GM12878 (cell line): Measurements from ENCODE around the gene AMH. TPM values are rescaled to one million over a fixed set of nuclear protein-coding genes. Genes with fewer than 3 reads are reported as not detected.

ENCODE experiments used
- BHLHE40 ChIP-seq, 2 experiments: fragments of 450-650 bp in 1 of 2; IDR thresholded peaks; 2 replicates each; pipeline ENCODE4 v1.6.1; 2011 to 2017; ENCODE audit warnings: low read depth in 2 of 2, borderline replicate concordance in 1 of 2, improper control_type of control experiment in 1 of 2, low read length in 1 of 2, mild to moderate bottlenecking in 1 of 2
- CEBPZ ChIP-seq: fragments of 150-350 bp; IDR thresholded peaks from 2 replicates; pipeline ENCODE4 v1.6.1; 2016; ENCODE audit warnings: low read depth, low read length
- E2F8 ChIP-seq: fragments of 450-650 bp; IDR thresholded peaks from 2 replicates; pipeline ENCODE4 v1.6.1; 2018; ENCODE audit warnings: mild to moderate bottlenecking, low read depth, moderate library complexity; ENCODE audit not compliant: partially characterized antibody
- polyA plus RNA-seq, 11 experiments: library from polyadenylated mRNA; depleted of rRNA in 4 of 11; unstranded in 6 of 11; stranded (reverse) in 5 of 11; fragments of >200 nt; fragmentation: Nextera tagmentation in 4 of 11; fragmentation: Illumina TruSeq in 1 of 11; extraction: Ambion mirVana in 4 of 11; extraction: Trizol in 1 of 11; gene quantifications; 1 replicate in 1 of 11; 2 replicates in 10 of 11; pipeline versions ENCODE4 v1.2.1 to v1.2.3, GENCODE V29; 2011 to 2016; ENCODE audit warnings: inconsistent platforms in 2 of 11, missing spikeins in 2 of 11, low read depth in 1 of 11
- total RNA-seq, 4 experiments: library from RNA; depleted of rRNA in 3 of 4; stranded (reverse); fragments of >200 nt in 3 of 4; fragmentation: Illumina TruSeq in 1 of 4; extraction: Trizol in 1 of 4; gene quantifications; 2 replicates each; pipeline versions ENCODE4 v1.2.1 to v1.2.3, GENCODE V29; 2013 to 2021
- TF ChIP-seq, protein P1 (sequence below): fragments of 450-650 bp; conservative IDR thresholded peaks from 2 replicates; pipeline ENCODE4 v1.6.1; 2017; ENCODE audit warnings: mild to moderate bottlenecking, moderate library complexity

The AMH gene
- total and polyA plus RNA-seq, 10 of the 15 experiments (the other 5 are each of a cell fraction or from before 2014, with no cell fraction given) = 0.17 to 3.5 (median 0.81) TPM; not detected in 4

DNA sequence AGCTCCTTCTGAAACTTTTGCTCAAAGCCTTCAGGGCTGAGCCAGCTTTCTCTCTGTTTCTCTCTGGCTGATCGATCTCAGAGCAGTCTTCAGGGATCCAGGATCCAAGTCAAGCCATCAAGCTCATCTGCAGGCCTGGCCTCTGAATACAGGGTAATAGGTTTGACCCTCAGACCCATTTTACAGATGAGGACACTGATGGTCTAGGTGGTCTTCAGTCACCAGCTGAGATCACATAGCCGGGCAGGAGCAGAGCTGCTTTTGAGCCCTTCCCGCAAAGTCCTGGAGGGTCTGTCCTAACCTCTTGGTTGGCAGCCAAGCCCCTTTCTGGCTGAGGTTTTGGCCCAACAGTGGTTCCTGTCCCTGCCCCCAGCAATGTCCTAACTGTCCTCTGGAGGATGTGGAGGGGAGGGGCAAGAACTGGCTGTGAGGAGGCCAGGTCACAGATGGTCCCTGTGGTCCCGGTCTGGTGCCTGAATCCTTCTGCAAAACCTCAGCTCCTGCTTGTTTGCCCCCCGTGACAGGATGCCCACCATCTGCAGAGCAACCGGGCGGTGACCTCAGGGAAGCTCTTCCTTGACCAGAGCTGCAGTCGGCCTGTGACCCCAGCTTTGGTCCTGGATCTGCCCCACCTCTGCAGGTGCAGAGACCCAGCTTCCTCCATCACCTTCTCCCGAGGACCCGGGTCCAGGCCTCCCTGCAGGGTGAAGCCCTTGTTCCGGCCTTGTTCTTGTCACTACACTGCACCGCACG, 38.6 kb downstream of the AMH start (continued):
- TF ChIP-seq, protein P1, sequence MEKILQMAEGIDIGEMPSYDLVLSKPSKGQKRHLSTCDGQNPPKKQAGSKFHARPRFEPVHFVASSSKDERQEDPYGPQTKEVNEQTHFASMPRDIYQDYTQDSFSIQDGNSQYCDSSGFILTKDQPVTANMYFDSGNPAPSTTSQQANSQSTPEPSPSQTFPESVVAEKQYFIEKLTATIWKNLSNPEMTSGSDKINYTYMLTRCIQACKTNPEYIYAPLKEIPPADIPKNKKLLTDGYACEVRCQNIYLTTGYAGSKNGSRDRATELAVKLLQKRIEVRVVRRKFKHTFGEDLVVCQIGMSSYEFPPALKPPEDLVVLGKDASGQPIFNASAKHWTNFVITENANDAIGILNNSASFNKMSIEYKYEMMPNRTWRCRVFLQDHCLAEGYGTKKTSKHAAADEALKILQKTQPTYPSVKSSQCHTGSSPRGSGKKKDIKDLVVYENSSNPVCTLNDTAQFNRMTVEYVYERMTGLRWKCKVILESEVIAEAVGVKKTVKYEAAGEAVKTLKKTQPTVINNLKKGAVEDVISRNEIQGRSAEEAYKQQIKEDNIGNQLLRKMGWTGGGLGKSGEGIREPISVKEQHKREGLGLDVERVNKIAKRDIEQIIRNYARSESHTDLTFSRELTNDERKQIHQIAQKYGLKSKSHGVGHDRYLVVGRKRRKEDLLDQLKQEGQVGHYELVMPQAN = no peak
- TF ChIP-seq CEBPZ (no peak), E2F8 (no peak), BHLHE40 (IDR thresholded peaks at IDR 0.05; ENCODE audit: borderline replicate concordance in 1 of 2, low read depth in 2 of 2, low read length in 1 of 2) (no peak)
